Measurements from ENCODE around the gene FRMD4A.

GRCh38 chr10:14010101-14010558 lies 320.6 kb downstream of the FRMD4A start:
- TF ChIP-seq EZH2 (IDR thresholded peaks at IDR 0.05): no peak
- no peak for TF ChIP-seq CTCF (IDR thresholded peaks at IDR 0.05)

All from neural progenitor cell (in vitro differentiated cells).